Prostate gland (tissue), 2 donors: ENCODE results near the gene PGP.

ENCODE experiments used
- CTCF ChIP-seq, 4 experiments: fragments of 200-600 bp in 2 of 4; fragments of 450-650 bp in 2 of 4; sonication (generic) in 2 of 4; IDR thresholded peaks; 1 replicate in 3 of 4; 2 replicates in 1 of 4; pipeline ENCODE4 v1.5.1; 2016 to 2019; ENCODE audit warnings: antibody characterized with exemption in 4 of 4, mild to moderate bottlenecking in 2 of 4, moderate library complexity in 2 of 4
- POLR2A ChIP-seq: fragments of 450-650 bp; IDR thresholded peaks from one replicate; pipeline ENCODE4 v1.6.1; 2016; ENCODE audit warnings: antibody characterized with exemption, mild to moderate bottlenecking
- POLR2AphosphoS5 ChIP-seq: sonication (generic); formaldehyde crosslinking; IDR thresholded peaks from one replicate; pipeline ENCODE4 v1.6.1; 2017; ENCODE audit warnings: antibody characterized with exemption

- TF ChIP-seq CTCF (IDR thresholded peaks at IDR 0.05) (no peak), POLR2A (no peak), POLR2AphosphoS5 (no peak)
Measured at GRCh38 chr16:2209258-2210008, 5.2 kb downstream of the PGP start.
